GM21515 (cell line): ENCODE measurements around the gene ATP10A.

Experiments used
- ATAC-seq: cut with Tn5 transposase; IDR thresholded peaks from one replicate; pipeline ENCODE4 v1.9.1; 2021; ENCODE audit not compliant: unreplicated experiment

The ATP10A gene

DNA sequence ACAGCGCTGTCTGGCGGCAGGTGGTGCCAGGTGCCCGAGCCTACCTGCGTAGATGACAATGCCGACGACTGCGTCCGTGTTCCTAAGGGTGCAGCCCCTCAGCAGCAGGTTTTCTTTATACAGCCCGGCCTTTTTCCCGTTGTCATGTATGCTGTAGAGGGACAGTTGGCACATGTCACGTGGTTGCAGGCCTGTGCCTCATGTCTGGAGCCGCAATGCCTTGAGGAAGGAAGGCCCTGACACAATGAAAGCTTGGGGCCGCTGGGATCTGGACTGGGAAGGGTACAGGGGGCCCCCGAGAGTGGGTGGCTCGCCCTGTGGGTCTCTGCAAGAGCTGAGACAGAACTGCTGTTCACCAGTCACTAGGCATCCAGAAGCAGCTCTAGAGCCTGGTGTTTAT lies 136.0 kb downstream of the ATP10A start:
- ATAC-seq, result no peak

DNA sequence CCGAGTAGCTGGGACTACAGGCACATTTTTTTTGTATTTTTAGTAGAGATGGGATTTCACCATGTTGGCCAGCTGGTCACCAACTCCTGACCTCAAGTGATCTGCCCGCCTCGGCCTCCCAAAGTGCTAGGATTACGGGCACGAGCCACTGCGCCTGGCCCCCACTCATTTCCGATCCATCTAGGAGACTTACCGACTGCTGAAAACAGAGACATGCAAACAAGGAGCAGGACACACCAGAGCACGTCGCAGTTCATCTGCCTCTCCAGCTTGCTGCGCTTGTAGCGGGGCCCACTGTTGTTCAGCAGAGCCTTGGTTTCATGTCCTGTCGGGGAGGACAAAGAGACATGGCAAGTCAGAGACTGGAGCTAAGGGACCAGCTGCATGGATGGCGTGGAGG lies 137.4 kb downstream of the ATP10A start:
- no peak for ATAC-seq

DNA sequence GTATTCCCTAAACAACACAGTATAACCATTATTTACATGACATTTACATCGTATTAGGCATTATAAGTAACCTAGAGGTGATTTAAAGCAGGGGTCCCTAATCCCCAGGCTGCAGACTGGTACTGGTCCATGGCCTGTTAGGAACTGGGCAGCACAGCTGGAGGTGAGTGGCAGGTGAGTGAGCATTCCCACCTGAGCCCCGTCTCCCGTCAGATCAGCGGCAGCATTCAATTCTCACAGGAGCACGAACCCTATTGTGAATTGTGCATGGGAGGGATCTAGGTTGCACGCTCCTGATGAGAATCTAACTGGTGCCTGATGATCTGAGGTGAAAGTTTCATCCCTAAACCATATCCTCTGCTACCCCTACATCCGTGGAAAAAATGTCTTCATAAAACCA lies 138.2 kb downstream of the ATP10A start:
- no peak for ATAC-seq

DNA sequence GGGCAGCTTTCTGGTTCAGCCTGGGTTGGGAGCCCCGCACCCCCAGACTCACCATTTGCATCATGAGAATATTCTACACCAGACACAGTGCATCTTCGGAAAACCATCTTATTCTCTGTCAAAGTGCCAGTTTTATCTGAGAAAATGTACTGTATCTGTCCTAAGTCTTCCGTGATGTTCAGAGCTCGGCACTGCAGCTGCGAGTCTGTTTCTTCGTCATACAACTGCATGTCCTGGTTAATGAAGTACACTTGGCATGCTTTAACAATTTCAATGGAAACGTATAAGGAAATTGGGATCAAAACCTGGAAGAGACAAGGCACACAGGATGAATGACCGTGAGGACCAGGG lies 141.5 kb downstream of the ATP10A start:
- ATAC-seq, result no peak

DNA sequence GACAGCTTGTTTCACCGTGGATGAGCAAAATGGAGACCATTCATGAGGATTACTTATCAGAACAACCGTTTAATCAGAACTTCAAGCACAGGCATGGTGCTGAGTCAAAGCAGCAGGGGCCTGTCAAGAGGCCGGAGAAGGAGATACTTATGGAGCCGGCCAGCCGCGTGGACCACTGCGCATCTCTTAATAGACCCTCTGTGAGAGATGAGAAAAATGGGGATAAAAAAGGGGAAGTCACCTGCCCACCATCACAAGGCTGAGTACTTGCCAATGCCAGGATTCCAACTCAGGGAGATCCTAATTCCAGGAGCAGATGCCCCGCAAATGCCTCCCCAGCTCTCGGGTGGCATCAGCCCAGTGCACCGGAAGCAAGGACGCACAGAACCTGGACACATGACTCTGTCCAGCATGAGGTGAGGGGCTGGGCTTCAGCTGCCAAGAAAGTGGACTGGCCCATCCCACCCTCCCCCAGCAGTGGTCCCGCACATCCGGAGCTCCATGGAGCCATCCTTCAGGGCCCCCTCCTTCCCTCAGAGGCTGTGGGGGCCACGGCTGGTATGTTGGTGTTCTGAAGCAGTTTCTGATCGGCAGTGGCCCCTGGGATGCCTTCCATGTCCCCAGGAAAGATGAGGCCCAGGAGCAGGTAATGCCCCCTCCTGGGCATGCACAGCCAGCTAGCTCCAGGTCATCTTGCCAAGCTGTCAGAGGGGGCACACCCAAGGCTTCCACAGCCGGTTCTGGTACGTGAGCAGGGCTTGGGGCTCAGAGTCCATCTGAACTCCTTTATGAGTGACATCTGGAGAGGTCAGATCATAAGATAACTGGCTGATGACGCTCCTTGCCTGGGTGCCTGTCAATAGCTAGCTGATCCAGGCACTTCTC lies 143.8 kb downstream of the ATP10A start:
- ATAC-seq, result no peak

DNA sequence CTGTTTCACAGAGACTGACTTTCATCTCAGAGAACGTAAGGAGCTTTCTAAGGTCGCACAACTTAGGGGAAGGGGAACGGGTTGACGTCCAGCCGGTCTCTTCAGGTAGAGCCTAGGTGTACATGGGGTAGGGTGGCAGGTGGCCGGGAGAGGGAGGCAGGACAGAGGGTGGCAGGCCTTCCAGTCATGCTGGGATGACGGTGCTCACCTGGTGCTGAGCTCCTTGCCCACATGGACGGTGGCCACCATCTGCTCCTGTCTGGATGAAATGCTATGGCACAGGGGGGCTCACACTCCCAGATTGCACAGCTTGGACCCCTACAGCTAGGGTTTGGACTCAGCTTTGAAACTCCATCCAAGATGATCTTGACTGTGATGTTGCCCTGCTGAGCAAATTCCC lies 144.5 kb downstream of the ATP10A start:
- no peak for ATAC-seq

DNA sequence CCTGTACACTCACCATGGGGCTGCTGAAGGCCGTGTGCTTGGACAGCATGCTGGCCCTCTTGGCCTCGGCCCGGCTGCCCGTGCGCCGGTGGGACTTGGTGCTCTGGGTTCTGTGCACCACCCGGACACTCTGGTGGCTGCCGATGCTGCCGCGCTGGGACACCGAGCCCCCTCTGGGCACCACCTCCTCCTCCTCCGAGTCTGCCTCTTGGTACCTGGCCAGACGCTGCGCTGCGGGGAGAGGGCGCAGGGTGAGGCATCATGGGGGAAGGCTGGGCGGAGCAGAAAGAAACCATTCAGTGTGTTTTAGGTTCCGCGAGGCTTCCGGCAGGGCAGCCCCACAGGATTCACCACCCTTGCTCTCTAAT lies 145.0 kb downstream of the ATP10A start:
- ATAC-seq, result no peak

DNA sequence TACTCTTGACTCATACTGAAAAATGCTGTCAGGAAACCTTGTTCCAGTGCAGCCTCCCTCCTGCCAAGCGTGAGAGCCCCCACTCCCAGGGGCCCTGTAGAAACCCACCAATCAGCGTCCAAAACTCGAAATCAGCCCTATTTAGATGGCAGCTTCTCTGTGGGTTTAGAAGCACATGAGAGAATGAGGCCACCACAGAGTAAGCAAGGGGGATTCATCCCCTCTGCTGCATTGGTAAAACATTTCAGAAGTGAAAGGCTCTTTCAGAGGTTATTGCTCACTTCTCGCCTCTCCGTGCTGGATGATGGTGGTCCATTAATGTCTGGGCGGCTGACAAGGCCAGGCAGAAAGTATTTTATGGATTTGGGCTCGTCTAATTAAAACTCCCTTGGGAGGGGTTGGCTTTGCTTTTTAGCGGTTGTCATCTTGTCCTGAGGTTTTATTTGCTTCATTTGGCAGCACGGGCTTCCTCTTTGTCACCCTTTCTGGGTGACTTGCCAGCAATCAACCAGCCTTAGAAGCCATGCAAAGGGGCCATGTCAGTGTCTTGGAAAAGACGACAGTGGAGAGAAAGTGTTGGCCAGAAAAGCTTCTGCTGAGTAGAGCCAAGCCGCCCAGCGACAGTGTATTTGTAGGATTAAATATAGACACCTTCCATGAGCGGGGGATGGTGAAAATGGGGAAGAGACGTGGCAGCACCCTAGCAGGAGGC lies 145.5 kb downstream of the ATP10A start:
- no peak for ATAC-seq

DNA sequence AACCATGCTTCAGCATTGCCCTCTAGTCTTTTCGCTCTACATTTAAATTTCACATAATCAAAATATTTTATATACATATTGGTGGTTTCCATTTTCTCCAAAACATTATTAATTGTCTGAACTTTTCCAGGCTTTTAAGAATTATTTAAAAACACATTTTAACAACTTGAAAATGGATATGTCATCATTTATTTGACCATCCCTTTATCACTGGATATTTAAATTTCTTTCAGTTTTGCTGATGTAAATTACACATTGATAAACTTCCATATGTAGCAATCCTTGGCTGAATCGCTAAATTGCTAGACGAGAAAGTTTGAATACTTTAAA lies 146.0 kb downstream of the ATP10A start:
- ATAC-seq, result no peak

DNA sequence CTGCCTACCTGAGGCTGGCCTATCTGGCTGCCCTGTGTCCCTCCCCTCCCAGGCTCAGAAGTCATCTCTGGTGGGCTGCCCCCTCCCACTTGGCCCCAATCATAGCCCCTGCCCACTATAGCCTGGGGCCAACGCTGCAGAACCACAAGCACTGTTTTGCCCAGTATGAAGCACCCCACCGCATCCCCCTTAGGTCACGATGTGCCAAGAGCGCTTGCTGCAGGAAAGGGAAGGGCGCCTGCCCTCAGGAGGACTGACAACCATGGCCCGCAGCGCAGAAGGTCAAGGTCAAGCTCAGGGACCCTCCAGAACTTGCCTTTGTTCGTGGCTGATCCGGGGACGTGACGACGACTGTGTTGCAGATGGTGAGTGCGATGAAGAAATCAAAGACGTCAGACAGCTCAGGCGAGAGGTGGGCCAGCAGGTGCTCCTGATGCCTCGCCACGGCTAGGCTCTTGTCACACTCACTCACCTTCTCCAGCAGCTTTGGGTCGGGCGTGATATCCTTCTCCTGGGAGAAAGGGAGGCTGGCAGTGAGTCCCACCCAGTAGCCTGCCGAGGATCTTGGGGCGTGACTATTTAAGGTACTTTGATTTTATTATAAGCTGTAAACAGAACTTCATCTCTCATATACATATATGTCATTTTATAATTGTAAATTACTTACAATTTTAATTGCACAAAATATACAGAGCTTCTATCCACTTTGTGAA lies 146.6 kb downstream of the ATP10A start:
- no peak for ATAC-seq

DNA sequence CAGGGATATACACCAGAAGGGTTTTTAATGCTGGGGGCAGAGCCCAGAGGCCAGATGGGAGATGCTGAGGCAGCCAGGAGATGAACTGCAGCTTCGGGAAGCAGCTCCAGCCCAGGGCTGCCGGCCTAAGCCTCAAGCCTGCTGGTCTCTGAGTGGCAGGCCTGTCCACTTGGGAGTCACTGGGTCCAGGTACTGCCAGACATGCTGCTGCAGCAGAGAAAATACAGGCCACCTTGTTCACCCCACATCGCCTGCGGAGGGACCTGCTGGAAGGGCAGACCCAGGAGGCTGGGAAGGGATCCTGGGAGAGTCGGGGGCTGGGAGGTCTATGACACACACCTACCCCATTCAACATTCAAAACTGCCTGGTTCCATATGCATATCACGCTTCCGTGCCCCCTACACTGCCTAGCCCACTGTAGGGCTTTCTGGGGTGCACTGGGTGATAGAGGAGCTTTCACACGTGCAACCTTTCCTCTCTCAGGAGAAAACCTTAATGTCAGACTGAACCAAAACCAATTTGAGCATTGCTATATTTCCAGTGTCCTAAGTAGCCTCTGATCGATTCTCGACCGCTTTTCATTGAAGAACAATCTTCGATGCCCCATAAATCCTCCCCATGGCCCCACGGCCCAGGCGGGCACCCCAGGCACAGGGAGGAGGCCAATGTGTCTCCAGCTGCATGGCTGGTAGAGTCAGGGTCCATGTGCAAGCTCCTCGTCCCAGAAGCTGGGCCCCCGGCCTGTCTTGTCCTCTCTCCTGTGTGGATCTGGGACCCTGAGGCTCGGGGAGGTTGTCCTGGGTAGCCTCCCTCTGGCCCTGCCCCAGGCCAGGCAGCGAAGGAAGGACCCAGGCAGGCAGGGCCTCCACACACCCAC lies 147.4 kb downstream of the ATP10A start:
- ATAC-seq, result no peak

DNA sequence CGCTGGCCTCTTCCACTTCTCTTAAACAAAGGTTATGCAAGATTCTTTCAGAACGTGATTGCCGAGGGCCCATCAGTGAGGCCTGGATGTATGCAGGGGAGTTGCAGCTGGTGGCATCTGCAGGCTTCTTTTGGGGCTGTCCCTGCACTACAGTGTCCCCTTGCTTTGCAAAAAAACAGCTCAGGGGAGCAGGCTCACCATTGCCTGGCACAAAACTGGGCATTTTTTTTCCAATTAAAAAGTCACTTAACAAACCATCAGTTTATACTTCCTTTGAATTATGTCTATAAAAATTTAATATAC lies 148.6 kb downstream of the ATP10A start:
- no peak for ATAC-seq

DNA sequence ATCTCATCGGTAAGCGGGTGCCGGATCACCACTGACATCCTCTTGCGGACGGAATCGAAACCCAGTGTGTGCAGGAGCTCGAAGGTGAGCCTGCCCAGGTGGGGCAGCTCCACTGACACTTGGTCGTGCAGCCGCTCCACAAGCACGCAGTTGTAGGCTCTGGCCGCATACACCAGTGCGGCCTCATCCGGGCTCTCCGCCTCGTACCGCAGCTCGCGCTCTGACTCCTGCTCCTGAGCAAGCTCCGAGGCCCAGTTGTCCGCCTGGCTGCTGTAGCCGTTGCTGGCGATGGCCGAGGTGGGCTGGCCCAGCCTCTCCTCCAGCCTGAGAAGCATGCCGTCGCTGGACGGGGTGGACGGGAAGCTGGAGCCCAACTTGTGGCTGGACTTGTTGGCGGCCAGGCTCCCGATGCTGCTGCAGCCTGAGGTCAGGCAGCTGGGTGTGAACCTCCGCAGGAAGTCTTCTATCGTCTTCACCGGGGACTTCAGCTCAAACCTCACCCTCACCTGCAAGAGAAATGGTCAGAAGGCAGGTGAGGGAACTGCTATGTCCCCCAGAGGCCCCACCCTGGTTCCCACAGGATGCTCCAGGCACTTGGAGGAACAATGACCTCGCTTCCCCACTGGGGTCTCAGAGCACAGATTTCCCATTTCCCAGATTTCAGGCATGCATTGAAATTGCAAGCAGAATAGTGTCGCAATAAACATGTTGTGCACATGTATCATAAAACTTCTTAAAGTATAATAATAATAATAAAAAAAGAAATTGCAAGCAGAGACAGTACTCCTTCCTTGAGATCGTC lies 149.2 kb downstream of the ATP10A start:
- ATAC-seq, result no peak

DNA sequence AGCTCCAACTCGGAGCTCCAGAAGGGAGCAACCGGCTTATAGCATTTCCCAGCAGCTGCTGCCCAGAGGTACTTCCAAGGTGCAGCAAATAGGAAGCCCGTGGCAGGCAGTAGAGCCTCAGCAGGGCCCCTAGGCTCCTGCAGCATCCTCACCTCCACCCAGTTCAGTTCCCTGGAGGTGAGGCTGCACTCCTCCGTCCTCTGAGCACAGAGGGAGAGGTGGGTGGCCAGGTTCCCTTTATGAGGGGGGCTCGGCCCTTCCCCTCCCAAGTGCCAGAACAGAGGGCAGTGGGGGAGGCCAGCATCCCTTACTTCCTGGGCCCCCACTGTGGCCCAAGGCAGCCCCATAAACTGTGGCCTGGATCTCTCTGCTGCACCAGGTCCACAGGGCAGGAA lies 150.2 kb downstream of the ATP10A start:
- ATAC-seq, result no peak

DNA sequence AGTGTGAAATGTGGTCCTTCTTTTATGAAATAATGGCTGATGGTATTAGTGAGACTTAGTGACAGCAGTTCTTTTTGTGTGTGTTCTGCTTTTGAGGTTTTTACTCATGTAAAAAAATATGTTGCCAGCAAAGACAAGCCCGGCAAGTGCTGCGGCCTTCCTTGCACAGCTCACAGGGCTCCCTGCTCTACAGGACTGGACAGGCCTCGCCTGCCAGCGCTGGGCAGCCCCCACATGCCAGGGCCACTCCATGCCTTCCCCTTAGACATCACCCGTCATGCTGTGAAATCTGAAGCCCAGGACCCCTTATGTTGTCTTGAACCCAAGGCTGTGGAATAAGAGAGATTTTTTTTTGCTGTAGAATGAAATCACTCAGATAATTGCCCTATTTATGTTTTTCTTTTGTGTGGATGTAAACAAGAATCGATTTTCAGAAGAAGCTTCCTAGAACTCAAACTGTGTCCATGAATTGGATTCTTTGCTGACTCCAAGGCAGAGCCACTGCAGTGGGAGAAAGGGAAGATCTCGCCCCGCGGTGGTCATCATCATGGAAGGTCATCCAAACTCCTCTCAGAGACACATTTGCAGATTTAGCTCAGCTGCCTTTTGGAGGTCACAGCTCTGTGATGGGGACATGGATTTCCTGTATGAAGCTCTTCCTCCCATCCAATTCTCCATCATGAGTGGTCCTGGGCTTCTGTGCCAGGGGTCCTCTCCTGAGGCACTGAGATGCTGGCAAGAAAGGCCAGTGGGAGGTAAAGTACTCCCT lies 150.8 kb downstream of the ATP10A start:
- ATAC-seq, result no peak

DNA sequence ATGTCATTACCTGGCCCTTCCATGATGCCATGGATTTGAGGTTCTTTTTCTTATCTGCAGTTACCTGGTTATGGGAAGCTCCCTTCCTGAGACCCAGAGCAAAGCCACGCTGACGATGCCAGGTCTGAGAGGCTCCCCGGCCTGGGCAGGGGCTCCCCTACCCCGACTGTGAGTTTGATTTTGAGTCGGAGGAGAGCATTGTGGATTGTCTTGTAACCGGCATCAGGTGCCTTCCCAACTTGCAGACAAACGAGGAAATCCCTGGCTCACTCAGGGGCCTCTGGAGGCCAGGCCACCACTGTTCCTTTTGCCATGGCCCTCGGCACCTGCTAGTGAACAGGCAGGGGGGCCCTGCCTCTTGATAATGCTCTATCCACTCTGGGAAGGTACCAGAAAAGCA lies 151.4 kb downstream of the ATP10A start:
- ATAC-seq, result no peak

DNA sequence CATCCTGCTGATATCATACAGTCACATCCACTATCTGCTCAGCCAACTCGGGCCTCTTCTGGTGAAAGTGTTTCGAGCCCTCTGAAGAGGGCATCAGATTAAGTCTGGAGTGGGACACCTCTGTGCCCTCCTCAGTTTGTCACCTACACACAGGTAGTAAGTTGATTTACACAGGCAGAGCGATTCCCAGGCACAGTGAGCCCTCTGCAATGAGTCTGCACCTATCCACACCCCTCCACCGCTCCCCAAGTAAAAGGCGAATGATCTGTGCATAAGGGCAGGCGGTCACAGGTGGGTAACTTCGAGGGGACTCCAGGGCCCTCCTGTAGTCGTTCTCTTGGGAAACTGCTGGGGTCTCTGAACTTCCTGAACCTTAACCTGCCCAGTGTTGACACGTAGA lies 152.0 kb downstream of the ATP10A start:
- ATAC-seq, result no peak

DNA sequence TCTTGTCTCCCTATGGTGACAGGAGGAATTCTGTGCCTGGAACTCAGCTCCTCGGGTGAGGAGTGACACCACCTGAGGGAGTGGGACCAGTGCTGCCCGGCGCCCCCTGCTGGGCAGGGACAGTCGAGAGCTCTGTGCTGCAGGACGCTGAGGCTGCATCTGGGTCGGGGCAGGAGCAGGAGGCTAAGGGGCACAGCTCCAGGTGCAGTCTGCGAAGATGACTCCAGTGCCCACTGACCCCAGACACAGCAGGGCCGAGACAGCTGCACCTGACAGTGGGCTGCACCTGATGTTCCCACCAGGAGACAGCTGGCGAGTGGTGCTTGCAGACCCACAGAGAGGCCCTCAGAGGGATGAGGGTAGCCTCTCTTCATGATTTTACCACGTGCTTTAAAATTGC lies 152.9 kb downstream of the ATP10A start:
- ATAC-seq, result no peak

DNA sequence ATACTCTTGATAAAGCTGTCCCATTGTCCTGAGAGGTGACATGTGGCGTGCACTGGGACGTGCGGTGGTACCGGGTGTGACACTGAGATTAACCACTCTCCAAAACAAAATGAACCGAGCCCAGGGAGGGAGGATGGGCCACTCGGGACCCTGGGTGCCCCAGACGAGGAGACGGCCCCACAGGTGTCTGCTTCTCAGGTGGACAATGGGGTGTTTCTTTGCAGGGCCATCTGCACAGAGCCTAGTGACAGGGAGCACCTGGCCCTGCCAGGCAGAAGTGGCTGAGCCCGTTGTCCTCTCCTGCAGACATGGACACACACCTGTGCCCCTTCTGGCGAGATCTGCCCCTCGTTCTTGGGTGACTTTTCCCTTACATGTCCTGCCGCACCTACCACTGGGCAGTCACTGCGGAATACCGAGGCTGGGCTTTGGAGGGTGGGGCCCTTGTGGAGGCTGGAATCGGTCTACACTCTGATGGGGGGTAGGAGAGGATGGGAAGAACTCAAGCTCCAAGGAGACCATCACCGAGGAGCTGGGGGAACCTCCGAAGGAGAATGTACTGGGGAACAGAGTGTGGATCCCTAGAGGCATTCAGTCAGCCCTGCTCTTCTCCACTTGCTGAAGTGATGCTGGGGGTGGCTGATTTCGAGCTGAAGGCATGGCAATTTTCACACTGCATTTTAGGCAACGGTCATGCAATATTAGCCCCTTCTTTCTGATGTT lies 153.5 kb downstream of the ATP10A start:
- no peak for ATAC-seq
